Left colon (tissue), 2 donors: ENCODE results near the gene EVL. TPM values are rescaled to one million over a fixed set of nuclear protein-coding genes. Genes with fewer than 3 reads are reported as not detected.
"Not testable (repeated sequence)": the region's sequence is repeated elsewhere in the genome, so short reads cannot be mapped to it uniquely, and the experiment has no call there.

Experiments used
- ATAC-seq: fragments of 200-7000 bp; cut with Tn5 transposase; one replicate; pipeline ENCODE4 v1.9.1; 2020; ENCODE audit warnings: mild to moderate bottlenecking, moderate library complexity
- DNase-seq, 2 donors: peaks; one replicate each; pipeline ENCODE4 v3.0.0-alpha.2; 2020
- intact Hi-C, 2 donors: fragments of 100-400 bp; cut with DNase I in 1 of 2; cut with micrococcal nuclease in 1 of 2; formaldehyde crosslinking; loops; one replicate each; pipeline versions ENCODE4 v1.11.2 to v1.14.0; 2022; cut with DNase I, micrococcal nuclease
- total RNA-seq, 2 donors: library from RNA; stranded (reverse); fragmentation: NEBNext Ultra II Directional; extraction: Animal tissue kit (Norgen Biotek cat#: 25700); gene quantifications; one replicate each; pipeline ENCODE4 v1.2.1, GENCODE V29; 2021
- donor health status: DM: no; HTN: no; CAD: no.
- donor health status: DM: yes; HTN: yes; CAD: no.

Gene EVL
- total RNA-seq, 2 donors from 2014 or later = 9.7 to 25.0 TPM

DNA sequence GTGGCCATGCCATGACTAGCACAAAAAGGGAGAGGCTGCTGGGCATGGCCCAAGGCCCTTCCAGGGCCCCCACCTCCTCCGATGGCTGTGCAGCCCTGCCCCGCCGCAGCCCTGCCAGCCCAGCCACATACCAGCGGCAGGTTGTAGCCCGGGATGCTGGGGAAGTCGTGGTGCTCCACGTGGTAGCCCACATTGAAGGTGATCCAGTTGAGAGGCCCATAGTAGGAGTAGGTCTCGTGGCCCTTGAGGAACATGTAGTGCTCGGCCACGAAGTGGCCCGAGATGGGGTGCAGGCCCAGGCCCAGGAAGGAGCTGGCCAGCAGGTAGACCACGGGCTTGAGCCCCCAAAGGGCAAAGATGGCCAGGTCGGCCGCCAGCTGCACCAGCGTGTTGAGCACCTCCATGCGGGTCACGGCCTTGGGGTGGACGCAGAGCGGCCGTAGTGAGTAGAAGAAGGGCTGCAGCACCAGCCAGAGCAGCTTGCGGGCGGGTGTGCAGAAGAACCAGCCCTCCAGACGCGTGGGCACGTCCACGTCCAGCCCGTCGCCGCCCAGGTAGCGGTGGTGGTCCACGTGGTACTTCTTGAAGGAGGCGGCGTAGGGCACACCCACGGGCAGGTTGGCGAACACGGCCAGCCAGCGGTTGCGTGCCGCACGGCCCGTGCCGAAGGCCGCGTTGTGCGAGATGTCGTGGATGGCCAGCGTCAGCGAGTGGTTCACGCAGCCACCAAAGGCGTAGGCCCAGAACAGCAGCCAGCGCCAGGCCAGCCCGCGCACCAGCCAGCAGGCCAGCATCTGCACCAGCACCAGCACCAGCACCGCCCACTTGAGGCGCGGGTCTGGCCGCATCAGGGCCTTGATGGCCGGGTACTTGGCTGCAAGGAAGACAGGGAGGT, 83.9 kb downstream of the EVL start:
- no peak for ATAC-seq
- intact Hi-C loops = no loop called here

DNA sequence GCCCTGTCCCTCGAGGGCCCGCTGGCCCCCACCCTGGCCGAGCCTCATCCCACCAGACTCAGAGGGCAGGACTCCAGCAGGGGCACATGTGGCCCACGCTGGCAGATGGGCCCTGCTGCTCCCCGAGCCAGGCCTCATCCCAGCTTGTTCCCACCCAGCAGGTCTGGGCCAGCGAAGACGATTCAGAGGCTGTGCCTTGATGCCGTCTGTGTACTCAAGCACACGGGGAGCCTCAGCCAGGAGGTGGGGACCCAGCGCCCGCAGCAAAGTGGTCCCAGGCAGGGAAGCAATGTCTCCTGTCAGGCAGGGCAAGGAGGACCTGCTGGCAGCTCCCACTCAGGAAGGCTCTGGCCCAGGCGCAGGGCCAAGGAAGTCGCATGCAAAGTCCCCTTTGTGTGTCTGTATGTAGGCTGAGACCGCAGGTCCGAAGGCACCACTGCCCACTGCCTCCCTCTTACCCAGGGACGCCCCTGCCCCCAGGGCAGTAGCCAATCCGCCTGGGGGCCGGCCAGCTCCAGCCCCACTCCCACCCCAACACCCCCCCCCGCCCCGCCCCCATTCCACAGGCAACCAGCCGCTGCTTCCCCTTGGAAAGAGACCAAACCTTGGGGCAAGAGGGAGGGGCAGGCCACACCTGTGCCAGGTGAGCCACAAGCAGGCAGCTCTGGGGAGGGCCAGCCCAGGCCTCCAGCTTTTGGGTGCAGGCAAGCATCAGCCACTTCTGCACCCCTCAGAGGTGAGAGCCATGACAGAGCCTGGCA, 84.8 kb downstream of the EVL start:
- intact Hi-C loops = no loop called here
- ATAC-seq (peak; percentile 60), DNase-seq (peak; percentile 75 to 88)

More for the DNA sequence above, 83.9 kb downstream of the EVL start:
- DNase-seq = no peak

DNA sequence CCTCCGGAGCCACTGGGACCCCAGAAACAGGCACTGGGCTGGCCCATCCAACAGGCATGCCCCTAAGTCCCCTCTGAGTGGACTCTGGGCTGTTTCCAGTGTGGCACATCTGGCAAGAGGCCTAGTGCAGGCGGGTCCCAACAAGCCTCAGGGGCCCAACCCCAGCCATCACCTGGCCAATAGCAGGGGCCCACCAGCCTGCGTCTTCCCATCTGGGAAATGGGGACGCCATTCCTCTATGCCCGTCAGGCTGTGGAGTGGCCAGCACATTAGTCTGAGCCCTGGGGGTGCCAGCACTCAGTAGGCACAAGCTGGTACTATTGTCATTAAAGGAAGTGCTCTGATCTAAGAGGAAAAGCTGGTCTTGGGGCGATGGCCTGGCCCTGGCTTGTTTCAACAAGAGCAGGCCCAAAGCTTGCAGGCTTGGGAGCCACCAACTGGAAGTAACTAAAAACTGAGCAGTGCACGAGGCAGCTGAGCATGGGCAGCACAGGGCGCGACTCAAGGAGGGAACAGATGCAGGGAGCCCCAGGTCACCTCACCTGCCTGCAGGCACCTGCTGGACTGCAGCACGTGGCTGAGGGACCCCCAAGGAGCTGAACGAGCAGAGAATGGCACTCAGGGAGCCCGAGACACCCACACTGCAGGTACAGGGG, 85.8 kb downstream of the EVL start:
- ATAC-seq (peak; percentile 11), DNase-seq (peak in 1 of 2 donors; percentile 51)
- intact Hi-C loops = no loop called here

DNA sequence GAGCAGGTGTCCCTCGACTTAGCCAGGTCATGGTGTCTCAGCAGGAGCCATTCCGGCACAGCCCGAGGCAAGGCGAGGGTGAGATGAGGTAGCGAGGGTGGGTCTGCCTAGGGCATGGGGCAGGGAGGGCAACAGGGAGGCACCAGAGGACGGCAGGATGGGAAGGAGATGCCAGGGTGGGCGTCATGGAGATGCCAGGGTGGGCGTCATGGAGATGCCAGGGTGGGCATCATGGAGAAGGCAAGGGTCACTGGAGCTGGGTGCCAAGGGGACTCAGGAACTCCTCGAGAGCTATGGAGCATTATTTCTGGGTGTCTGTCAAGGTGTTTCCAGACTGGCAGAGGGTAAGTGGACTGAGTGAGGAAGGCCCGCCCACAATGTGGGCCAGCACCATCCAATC, 86.9 kb downstream of the EVL start:
- no peak for ATAC-seq
- intact Hi-C loops = no loop called here
- DNase-seq = no peak

DNA sequence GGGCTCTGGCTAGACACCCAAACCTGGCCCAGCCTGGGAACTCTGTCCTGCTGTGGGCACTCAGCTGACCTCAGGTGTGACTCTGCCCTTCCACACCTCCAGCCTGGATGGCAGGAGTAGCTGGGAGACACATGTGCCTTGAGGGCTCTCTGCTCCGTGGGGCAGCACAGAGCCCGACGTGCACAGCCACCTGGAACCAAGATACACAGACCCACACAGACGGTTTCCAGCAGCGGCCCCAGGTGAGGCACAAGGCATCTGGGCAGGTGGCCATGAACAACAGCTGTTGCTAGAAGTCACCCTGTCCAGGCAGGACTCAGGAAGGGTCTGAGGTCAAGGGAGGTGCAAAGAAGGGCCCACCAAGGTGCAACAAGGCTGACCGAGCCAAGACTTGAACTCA, 88.3 kb downstream of the EVL start:
- no peak for DNase-seq
- intact Hi-C loops = no loop called here
- ATAC-seq = no peak

DNA sequence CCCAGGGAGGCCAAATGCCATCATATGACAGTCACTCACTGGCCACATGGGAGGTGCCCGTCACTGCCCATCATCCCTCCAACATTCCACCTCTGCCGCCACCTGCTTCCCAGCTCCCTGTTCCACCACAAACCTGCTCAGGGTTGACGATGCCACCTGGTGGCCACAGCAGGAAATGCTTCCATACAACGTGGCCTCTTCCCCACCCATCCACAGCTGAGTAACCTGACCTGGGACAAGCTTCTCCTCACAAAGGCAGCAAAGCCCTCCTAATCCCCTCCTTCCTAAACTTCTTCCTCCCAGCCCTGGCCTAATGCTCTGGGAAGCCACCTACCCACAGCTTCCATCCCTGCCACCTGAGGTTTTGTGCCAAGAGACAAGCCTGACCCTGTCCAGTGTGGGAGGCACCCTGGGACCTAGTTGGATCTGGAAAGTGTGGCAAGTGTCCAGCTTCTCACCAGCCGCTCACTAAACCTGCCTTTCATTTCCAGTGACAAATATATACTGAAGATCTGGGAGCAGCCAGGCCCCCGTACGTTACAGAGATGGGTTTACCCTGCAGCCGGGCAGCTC, 89.9 kb downstream of the EVL start:
- ATAC-seq = peak; percentile 26
- DNase-seq = peak; percentile 57 to 67
- intact Hi-C loops = no loop called here

DNA sequence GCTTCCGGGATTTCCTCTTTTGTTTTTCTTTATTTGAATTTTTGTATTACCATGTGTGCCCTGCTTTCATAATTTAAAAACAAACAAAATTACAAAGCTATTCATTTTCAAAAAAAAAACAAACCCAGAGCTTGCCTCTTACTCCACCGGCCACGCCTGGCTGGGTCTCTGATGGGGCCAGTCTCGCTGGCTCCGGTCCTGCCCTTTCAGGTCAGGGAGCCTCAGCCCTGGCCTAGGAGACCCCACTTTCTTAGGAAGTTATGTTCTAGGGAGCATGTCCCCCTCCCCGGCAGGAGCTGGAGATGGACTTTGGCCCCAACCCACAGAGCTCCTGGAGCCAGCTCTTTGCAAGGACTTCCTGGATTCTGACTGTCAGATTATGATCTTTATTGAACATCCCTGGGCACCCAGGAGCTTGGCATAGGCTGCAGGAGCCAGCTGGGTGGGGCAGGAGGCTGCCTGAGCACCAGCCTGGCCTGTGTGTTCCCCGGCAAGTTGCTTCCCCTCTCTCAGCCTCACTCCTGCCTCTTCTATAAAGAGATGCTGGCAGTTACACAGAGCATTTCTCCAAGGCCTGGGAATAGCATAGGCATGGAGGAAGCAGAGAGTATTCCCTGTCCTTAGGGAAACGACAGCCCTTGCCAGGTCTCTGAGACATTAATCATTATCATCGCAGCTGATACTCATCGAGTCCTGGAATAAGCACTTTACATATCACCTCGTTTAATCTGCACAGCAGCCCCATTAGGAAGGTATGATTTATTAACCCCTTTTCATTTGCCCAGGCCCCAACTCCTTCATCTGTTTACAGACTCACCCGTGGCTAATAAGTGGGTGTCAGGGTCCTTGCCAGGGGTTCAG, 90.8 kb downstream of the EVL start:
- ATAC-seq (peak; percentile 79), DNase-seq (peak; percentile 81 to 92)
- intact Hi-C loops = no loop called here

DNA sequence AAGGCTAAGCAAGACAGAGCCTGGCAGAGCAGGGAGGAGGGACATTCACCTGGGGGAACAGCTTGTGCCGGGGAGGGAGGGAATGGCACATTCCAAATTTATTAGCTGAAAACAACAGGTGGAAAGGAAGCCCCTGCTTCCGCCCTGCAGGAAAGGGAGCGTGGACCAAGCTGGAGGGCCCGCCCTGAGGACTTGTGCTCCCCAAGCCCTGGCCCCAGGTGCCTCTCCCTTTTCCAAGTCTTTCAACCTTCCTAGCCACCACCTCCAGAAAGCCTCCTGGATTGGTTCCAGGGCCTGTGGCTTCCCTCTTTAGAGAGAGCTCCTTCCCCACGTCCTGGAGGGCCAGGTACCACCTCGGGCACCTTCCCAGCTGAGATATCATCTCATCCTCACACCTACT, 91.6 kb downstream of the EVL start:
- ATAC-seq (no peak), DNase-seq (peak in 1 of 2 donors; percentile 35)
- intact Hi-C loops = no loop called here

DNA sequence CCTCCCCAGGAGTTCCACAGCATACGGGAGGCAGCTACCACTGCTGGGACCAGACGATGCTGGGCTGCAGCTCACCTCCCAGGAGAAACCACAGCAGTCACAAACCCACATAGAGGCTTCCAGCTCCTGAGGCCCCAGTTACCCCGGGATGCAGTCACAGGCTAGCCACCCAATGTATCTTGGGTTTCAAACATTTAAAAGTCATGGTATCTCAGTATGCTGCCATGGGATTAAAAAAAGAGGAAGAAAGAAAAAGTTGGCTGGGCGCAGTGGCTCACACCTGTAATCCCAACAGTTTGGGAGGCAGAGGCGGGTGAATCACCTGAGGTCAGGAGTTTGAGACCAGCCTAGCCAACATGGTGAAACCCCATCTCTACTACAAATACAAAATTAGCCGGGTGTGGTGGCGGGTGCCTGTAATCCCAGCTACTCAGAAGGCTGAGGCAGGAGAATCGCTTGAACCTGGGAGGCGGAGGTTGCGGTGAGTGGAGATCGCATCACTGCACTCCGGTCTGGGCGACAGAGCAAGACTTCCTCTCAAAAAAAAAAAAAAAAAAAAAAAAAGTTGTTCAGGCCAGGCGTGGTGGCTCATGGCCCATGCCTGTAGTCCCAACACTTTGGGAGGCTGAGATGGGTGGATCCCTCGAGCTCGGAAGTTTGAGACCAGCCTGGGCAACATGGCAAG, 92.5 kb downstream of the EVL start:
- intact Hi-C loops, ATAC-seq: not testable (repeated sequence)
- DNase-seq = peak in 1 of 2 donors; percentile 8

DNA sequence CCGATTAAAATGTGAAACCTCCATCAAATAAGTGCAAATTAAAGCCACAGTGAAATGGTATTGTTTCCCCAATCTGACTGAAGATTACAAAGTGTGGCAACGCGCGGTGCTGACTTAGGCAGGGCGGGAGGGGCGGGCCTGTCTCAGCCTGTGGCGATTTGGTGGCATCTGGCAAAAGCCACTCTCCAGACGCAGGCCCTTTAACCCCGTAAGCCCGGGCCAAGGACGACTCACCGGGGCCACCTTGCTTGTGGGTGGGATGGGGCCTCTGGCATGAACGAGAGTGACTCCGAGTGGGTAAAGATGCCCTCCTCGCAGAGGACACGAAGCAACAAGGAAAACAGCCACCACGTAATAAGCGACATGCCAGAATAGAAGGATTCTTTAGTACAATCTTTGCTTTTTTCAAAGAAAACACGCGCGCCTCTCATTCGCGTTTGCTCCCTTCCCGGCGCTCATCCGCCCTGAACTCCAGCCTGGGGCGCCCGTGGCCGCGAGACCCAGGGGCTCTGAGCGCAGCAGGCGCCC, 93.4 kb downstream of the EVL start:
- intact Hi-C loops = no loop called here
- DNase-seq (peak; percentile 29 to 37), ATAC-seq (no peak)

DNA sequence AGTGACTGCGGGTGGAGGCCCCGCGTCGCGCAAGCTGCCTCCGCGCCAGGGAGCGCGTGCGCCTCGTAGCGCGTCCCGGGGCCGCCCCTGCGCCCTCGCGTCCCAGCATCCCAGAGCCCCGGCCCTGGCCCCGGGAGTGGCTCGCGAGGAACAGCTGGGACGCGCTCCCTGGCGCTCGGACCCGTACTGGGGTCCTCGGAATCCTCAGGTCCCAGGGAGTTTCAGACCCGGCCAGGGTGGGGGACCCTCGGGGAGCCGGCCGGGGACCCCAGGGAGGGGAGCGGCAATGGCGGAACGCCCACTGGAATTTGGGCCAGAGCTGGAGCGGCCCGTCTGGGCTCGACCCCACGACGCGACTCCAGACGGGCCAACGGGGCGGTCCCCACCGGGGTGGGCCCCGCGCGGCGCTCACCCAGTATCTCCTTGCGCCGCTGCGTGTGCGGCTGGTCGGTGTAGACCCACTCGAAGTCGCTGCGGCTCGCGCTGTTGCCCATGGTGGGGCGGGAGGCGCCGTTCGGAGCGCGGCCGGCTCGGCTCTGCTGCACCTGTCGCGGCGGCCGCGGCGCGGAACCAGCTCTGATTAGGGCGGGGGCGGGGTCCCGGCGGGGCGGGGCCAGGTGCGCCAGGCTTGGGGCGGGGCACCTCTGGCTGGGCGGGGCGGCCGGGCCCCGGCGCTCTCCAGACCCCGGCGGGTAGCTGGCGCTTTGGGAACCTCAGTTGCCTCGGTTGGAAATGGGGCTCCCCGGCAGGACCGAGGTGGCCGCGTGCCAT, 94.1 kb downstream of the EVL start, which contains the start of gene DEGS2:
TSS of gene DEGS2 (minus strand) at position 552 of the 771 bp plus-strand sequence. CDS start at position 494, 58 bp downstream.
- intact Hi-C loops = no loop called here
- ATAC-seq (peak; percentile 71), DNase-seq (peak; percentile 52 to 85)

DNA sequence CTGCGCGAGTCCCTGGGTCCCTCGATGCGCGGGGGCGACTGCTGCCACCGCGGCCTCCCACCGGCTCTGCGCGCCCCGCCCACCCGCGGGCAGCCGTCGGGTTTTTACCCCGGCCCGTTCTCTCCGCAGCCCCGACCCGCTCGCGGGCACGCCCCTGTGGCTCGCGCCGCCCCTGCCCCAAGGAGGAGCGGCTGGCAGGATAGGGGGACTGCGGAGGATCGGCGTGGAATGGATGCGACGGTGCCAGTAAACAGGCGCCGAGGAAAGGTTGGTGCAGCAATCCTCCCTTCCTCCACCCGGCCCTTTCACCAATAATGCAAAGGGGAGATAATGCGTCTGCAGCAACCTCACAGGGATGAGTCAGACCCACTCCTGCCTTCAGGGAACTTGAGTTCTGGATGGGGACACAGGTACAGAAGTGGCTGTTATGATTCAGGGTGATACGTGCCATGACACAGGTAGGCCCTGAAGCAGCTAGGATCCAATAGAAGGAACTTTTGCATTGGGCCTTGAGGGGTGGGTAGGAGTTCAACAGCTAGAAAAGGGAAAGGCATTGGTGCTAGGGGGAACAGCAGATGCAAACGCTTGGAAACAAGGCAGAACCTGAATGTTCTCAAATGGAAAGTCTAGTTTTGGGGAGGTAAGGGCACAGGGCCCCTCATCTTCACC, 94.8 kb downstream of the EVL start:
- intact Hi-C loops = no loop called here
- DNase-seq = no peak
- peak; percentile 1 for ATAC-seq

DNA sequence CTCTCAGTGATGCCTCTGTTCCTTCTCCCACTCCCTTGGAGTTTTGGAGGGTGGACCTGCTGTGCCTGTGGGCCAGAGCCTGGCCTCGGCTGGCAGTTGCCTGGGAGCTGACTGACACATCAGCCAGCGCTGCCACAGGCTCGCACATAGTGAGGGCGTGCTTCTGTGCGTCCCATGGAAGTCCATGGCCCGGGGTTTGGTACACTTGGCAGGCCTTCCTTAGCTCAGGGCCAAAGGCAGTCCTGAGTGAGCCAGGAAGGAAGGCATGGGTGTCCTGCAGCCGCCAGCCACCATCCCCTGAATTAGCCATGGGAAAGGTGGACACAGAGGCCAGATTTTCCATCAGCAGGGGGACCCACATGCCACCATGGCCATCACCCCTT, 95.3 kb downstream of the EVL start:
- ATAC-seq = no peak
- DNase-seq = peak; percentile 10 to 23
- intact Hi-C loops = no loop called here

DNA sequence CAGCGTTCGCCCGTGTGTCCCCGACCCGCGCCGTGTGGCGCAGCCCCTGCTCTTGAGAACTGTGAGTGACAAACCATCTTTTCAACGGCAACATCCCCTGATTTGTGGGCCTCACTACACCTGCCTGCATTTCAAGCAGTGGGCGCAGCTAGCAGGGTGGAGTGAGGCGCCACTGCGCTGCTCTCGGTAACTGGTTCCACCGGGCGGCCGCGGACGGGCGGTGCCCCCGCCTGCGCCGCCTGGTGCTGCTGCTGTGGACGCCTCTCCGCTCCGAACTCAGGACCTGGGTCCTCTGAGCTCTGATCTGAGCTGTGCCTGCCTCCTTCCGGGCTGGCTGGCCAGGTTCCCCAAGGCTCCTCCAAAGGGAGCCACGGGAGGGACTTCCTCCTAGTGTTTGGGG, 100.2 kb downstream of the EVL start:
- DNase-seq (peak in 1 of 2 donors; percentile 64), ATAC-seq (peak; percentile 92)

DNA sequence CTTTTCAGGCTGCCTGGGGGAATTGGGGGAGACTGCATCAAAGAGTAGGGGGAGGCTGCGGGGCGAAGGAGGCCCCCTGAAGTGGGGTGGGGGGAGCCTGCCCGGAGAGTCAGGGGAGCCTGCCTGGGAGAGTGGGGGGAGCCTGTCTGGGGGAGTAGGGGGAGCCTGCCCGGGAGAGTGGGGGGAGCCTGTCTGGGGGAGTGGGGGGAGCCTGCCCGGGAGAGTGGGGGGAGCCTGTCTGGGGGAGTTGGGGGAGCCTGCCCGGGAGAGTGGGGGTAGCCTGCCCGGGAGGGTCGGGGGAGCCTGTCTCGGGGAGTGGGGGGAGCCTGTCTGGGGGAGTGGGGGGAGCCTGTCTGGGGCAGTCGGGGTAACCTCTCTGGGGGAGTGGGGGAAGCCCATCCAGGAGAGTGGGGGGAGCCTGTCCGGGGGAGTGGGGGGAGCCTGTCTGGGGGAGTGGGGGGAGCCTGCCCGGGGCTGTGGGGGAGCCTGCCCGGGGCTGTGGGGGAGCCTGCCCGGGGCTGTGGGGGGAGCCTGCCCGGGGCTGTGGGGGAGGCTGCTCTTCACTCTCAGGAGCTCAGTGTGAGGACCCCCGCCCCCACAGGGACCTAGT, 100.7 kb downstream of the EVL start:
- intact Hi-C loops = no loop called here
- ATAC-seq = peak; percentile 4
- no peak for DNase-seq

More for the DNA sequence above, 100.2 kb downstream of the EVL start:
- intact Hi-C loops = no loop called here

DNA sequence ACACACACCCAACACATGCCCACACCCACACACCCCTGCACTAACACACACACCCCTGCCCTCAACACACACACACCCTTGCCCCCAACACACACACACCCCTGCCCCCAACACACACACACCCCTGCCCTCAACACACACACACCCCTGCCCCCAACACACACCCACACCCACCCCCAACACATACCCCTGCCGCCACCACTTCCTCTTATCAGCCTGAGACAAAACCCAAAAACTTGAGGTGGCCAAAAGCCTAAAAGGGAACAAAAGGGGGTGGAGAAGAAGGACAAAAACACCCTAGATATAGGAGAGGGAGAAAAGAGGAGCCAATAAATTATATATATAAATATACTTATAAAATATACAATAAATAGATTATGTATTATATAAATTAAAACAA, 103.3 kb downstream of the EVL start:
- ATAC-seq = no peak
- intact Hi-C loops = no loop called here
- DNase-seq = no peak
